Osteoblast (primary cell): Measurements from ENCODE around the gene LUZP2. TPM values are rescaled to one million over a fixed set of nuclear protein-coding genes. Genes with fewer than 3 reads are reported as not detected.

Experiments used
- DNase-seq: peaks from one replicate; pipeline ENCODE4 v3.0.0; 2011; ENCODE audit warnings: low spot score, mixed read lengths; ENCODE audit not compliant: insufficient read length; ENCODE audit errors: missing footprints
- H2AFZ ChIP-seq: 2 replicates; pipeline ENCODE4 v1.6.0; 2011; ENCODE audit warnings: mild to moderate bottlenecking, low read length
- H3K27ac ChIP-seq: 2 replicates; pipeline ENCODE4 v1.5.1; 2011; ENCODE audit warnings: mild to moderate bottlenecking, low read depth, low read length, moderate library complexity
- H3K27me3 ChIP-seq: 2 replicates; pipeline ENCODE4 v1.6.0; 2012; ENCODE audit warnings: mild to moderate bottlenecking, control low read depth, inconsistent platforms, low read length, moderate library complexity; ENCODE audit not compliant: insufficient read depth
- H3K36me3 ChIP-seq: 2 replicates; pipeline ENCODE4 v1.5.1; 2011; ENCODE audit warnings: mild to moderate bottlenecking, low read length, control low read depth, moderate library complexity; ENCODE audit not compliant: insufficient read depth
- H3K4me1 ChIP-seq: 2 replicates; pipeline ENCODE4 v1.5.1; 2011; ENCODE audit warnings: mild to moderate bottlenecking, low read length, control low read depth, moderate library complexity; ENCODE audit not compliant: insufficient read depth
- H3K4me2 ChIP-seq: 2 replicates; pipeline ENCODE4 v1.6.0; 2011; ENCODE audit warnings: mild to moderate bottlenecking, low read length; ENCODE audit not compliant: insufficient read depth
- H3K4me3 ChIP-seq: fragments of 200-600 bp; sonication (generic); 3 replicates; pipeline ENCODE4 v1.5.1; 2012; ENCODE audit warnings: mild to moderate bottlenecking, low read length, inconsistent platforms; ENCODE audit not compliant: insufficient read depth
- H3K79me2 ChIP-seq: 2 replicates; pipeline ENCODE4 v1.6.0; 2012; ENCODE audit warnings: mild to moderate bottlenecking, low read length, control low read depth, inconsistent platforms; ENCODE audit not compliant: insufficient read depth
- H3K9me3 ChIP-seq: 2 replicates; pipeline ENCODE4 v1.5.1; 2011; ENCODE audit warnings: low read depth, low read length, control low read depth
- H4K20me1 ChIP-seq: 2 replicates; pipeline ENCODE4 v1.6.0; 2012; ENCODE audit warnings: mild to moderate bottlenecking, low read length, control low read depth; ENCODE audit not compliant: insufficient read depth
- CTCF ChIP-seq: IDR thresholded peaks from 2 replicates; pipeline ENCODE4 v1.5.1; 2011; ENCODE audit warnings: mild to moderate bottlenecking, low read depth, low read length, moderate library complexity; ENCODE audit errors: extremely low read depth
- total RNA-seq: library from RNA; depleted of rRNA; stranded (reverse); fragments of >200 nt; gene quantifications from 2 replicates; pipeline ENCODE4 v1.2.3, GENCODE V29; 2012

LUZP2 gene
- total RNA-seq, 1 donor: not detected

- Histone ChIP-seq H3K4me3 (no peak overlapping the region), H4K20me1 (no peaks in the 10 kb centered on the region), H3K27ac (no peak overlapping the region), H3K27me3 (no peaks in the 10 kb centered on the region), H3K4me2 (no peak overlapping the region), H2AFZ (no peak overlapping the region), H3K4me1 (no peaks in the 10 kb centered on the region), H3K9me3 (no peaks in the 10 kb centered on the region), H3K36me3 (no peaks in the 10 kb centered on the region), H3K79me2 (no peaks in the 10 kb centered on the region)
- no peak for TF ChIP-seq CTCF
- no peak for DNase-seq
Measured at GRCh38 chr11:24513479-24514218, 16.8 kb downstream of the LUZP2 start.

- H3K27me3 ChIP-seq: no peaks in the 10 kb centered on the region
- H2AFZ ChIP-seq: no peak overlapping the region
- no peaks in the 10 kb centered on the region for H3K79me2 ChIP-seq
- H4K20me1 ChIP-seq: no peaks in the 10 kb centered on the region
- TF ChIP-seq CTCF: no peak
- H3K4me3 ChIP-seq: no peak overlapping the region
- H3K4me2 ChIP-seq: no peak overlapping the region
- H3K27ac ChIP-seq: no peak overlapping the region
- no peaks in the 10 kb centered on the region for H3K36me3 ChIP-seq
- no peaks in the 10 kb centered on the region for H3K4me1 ChIP-seq
- DNase-seq: no peak
- H3K9me3 ChIP-seq: no peaks in the 10 kb centered on the region
Measured at GRCh38 chr11:24514219-24514594, 17.4 kb downstream of the LUZP2 start.

- H3K27me3 ChIP-seq: no peaks in the 10 kb centered on the region
- H3K4me1 ChIP-seq: no peaks in the 10 kb centered on the region
- DNase-seq: no peak
- no peaks in the 10 kb centered on the region for H3K36me3 ChIP-seq
- TF ChIP-seq CTCF: no peak
- H4K20me1 ChIP-seq: no peaks in the 10 kb centered on the region
- H3K27ac ChIP-seq: no peak overlapping the region
- H2AFZ ChIP-seq: no peak overlapping the region
- no peak overlapping the region for H3K4me2 ChIP-seq
- H3K4me3 ChIP-seq: no peak overlapping the region
- H3K9me3 ChIP-seq: no peaks in the 10 kb centered on the region
- H3K79me2 ChIP-seq: no peaks in the 10 kb centered on the region
Measured at GRCh38 chr11:24515632-24516031, 18.8 kb downstream of the LUZP2 start.

GRCh38 chr11:24516638-24517037, 19.8 kb downstream of the LUZP2 start:
- no peaks in the 10 kb centered on the region for H3K27me3 ChIP-seq
- no peaks in the 10 kb centered on the region for H3K36me3 ChIP-seq
- no peak overlapping the region for H3K4me2 ChIP-seq
- no peaks in the 10 kb centered on the region for H3K9me3 ChIP-seq
- no peak overlapping the region for H3K27ac ChIP-seq
- no peaks in the 10 kb centered on the region for H4K20me1 ChIP-seq
- no peak for DNase-seq
- no peak overlapping the region for H2AFZ ChIP-seq
- no peaks in the 10 kb centered on the region for H3K4me1 ChIP-seq
- no peak overlapping the region for H3K4me3 ChIP-seq
- H3K79me2 ChIP-seq: no peaks in the 10 kb centered on the region
- TF ChIP-seq CTCF: no peak
